Type B pancreatic cell (in vitro differentiated cells): Measurements from ENCODE around the gene ZC2HC1C. TPM values are rescaled to one million over a fixed set of nuclear protein-coding genes. Genes with fewer than 3 reads are reported as not detected.

Source experiments
- DNase-seq: peaks from one replicate; pipeline ENCODE4 v3.0.0; 2021; ENCODE audit warnings: mixed read lengths; ENCODE audit not compliant: unreplicated experiment; ENCODE audit errors: extremely low spot score
- H3K27ac Mint-ChIP-seq: 2 replicates; pipeline ENCODE4 v1.8.0; 2021; ENCODE audit warnings: mild to moderate bottlenecking, mixed read lengths
- H3K27me3 Mint-ChIP-seq: 2 replicates; pipeline ENCODE4 v1.8.0; 2021; ENCODE audit warnings: mixed read lengths
- H3K36me3 Mint-ChIP-seq: 2 replicates; pipeline ENCODE4 v1.8.0; 2021; ENCODE audit warnings: mixed read lengths
- H3K4me1 Mint-ChIP-seq: one replicate; pipeline ENCODE4 v1.8.0; 2021; ENCODE audit warnings: mixed read lengths; ENCODE audit not compliant: unreplicated experiment
- H3K4me3 Mint-ChIP-seq: 2 replicates; pipeline ENCODE4 v1.8.0; 2021; ENCODE audit warnings: mild to moderate bottlenecking, mixed read lengths
- H3K9me3 Mint-ChIP-seq: 2 replicates; pipeline ENCODE4 v1.8.0; 2021; ENCODE audit warnings: mixed read lengths
- total RNA-seq: library from RNA; stranded (reverse); gene quantifications from 2 replicates; pipeline ENCODE4 v1.2.1, GENCODE V29; 2021; ENCODE audit warnings: low replicate concordance
- TF ChIP-seq, protein P1 (sequence below): fragments of 200-600 bp; sonication (generic); conservative IDR thresholded peaks from 2 replicates; pipeline ENCODE4 v1.5.0; 2021; ENCODE audit warnings: antibody characterized with exemption, mild to moderate bottlenecking

ZC2HC1C gene
- total RNA-seq, 1 donor from 2014 or later: 3.7 TPM

DNA sequence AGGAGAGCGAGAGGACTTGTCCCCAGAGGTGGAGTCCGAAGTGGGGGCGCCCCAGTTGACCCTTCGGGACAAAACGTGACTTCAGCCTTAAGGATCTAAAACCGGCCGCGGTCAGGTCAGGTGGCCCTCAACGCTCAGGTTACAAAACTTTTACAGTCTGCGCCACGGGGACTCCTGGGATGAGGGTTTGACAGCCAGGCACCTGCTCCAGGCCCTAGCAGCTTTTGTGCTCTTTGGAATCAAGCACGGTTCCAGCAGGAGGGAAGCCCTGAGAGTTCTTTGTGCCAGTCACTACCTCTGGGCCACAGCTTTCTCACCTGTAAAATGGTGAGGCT is 337 bp downstream of the ZC2HC1C start:
- Mint-ChIP-seq H3K4me3 (no peak overlapping the region), H3K27me3 (no peaks in the 10 kb centered on the region), H3K4me1 (peaks cover 10% of the 10 kb centered on the region), H3K27ac (peak overlapping the region; percentile 96), H3K36me3 (no peaks in the 10 kb centered on the region), H3K9me3 (no peaks in the 10 kb centered on the region)
- DNase-seq: no peak
- TF ChIP-seq, protein P1, sequence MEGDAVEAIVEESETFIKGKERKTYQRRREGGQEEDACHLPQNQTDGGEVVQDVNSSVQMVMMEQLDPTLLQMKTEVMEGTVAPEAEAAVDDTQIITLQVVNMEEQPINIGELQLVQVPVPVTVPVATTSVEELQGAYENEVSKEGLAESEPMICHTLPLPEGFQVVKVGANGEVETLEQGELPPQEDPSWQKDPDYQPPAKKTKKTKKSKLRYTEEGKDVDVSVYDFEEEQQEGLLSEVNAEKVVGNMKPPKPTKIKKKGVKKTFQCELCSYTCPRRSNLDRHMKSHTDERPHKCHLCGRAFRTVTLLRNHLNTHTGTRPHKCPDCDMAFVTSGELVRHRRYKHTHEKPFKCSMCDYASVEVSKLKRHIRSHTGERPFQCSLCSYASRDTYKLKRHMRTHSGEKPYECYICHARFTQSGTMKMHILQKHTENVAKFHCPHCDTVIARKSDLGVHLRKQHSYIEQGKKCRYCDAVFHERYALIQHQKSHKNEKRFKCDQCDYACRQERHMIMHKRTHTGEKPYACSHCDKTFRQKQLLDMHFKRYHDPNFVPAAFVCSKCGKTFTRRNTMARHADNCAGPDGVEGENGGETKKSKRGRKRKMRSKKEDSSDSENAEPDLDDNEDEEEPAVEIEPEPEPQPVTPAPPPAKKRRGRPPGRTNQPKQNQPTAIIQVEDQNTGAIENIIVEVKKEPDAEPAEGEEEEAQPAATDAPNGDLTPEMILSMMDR: no peak

DNA sequence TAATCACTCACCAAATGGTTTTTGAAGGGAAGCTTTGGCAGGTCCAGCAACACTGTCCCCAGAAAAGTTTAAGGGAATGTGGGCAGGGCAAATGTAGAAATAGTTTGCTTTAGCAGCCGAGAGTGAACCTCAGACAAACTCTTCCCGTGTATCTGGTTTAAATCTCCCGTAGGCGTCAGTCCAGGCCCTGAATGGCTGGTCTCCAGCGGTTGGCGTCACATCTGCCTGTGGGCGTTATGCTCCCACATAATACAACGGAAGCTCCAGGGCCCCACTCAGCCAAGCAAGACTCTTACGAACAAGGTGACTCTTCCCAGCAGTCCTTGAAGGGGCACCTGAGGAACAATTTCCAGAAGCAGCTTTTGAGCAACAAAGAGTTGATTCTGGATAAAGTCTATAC is 942 bp downstream of the ZC2HC1C start:
- Mint-ChIP-seq H3K27me3 (no peaks in the 10 kb centered on the region), H3K9me3 (no peaks in the 10 kb centered on the region), H3K4me1 (peaks cover 10% of the 10 kb centered on the region), H3K27ac (peak overlapping the region; percentile 96), H3K4me3 (no peak overlapping the region), H3K36me3 (no peaks in the 10 kb centered on the region)
- TF ChIP-seq, protein P1: no peak
- DNase-seq: no peak

DNA sequence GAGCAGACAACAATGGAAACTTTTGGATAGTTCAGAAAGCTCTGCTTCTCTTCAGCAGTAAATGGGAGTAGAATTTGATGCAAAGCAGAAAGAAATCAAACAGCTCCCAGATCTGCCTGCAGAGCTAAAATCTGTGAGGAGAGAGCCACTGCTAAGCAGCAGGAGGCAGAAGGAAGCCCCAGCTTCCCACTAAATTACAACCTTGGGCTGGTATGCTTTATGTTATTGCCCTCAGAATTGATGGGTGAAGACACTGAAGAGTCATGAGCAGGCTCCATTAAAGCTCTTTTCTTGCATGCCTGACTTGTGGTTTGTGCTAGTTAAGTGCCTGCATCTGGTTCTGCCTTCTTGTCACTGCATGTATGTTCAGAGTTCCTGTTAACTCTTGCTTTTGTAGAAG is 8.4 kb downstream of the ZC2HC1C start:
- TF ChIP-seq, protein P1: no peak

DNA sequence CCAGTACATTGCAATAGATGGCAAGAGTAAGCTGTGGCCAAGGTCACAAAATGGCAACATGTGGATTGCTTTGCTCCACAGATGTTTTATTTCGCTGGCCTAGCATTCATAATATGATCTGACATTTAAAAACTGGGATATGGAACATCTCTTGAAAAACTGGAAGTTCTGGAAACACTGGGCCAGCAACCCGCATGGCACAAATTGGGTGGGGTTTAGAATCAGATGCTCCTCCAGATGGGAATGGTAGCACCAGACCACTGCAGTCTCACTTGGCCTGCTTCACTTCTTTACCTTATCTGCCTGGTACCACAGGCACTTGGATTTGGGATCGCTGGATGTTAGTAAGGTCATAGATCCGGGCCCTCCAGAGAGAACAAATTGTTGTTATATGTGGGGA is 10.1 kb downstream of the ZC2HC1C start:
- Mint-ChIP-seq H3K36me3 (peaks cover 24% of the 10 kb centered on the region), H3K9me3 (no peaks in the 10 kb centered on the region), H3K27ac (no peak overlapping the region), H3K4me1 (peaks cover 11% of the 10 kb centered on the region), H3K27me3 (no peaks in the 10 kb centered on the region), H3K4me3 (no peak overlapping the region)
- TF ChIP-seq, protein P1: no peak
- DNase-seq: no peak

More for the DNA sequence above, 8.4 kb downstream of the ZC2HC1C start:
- no peak overlapping the region for H3K27ac Mint-ChIP-seq
- no peak overlapping the region for H3K4me3 Mint-ChIP-seq
- H3K36me3 Mint-ChIP-seq: peaks cover 12% of the 10 kb centered on the region
- H3K9me3 Mint-ChIP-seq: no peaks in the 10 kb centered on the region
- no peaks in the 10 kb centered on the region for H3K27me3 Mint-ChIP-seq
- H3K4me1 Mint-ChIP-seq: peaks cover 11% of the 10 kb centered on the region
- DNase-seq: no peak

DNA sequence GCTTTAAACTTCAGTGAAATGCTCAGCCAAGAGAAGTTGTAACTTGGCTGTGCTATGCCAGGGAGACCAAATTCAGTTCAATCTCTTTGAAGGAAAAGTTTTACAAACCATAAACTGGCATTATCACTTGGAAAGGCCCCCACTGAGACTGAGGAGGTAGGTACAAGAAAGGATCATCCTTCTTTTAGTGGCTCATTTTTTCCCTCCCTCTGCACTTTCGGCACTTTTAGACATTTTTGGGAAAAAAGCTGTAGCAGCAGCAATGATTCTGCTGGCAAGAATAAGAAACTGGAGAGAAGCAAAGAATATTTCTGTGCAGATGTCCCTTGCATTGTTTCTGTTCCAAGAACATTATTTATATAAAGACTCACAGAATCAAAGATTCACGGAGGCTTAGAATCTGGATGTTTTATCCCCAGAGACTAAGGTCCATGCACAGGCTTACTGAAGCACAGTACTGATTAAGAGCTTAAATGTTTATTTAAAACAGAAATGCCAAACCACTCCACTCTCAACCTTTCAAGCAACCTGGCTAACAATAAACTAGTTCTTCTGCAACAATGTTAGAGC is 12.3 kb downstream of the ZC2HC1C start:
- Mint-ChIP-seq H3K27ac (no peak overlapping the region), H3K36me3 (peaks cover 33% of the 10 kb centered on the region), H3K9me3 (no peaks in the 10 kb centered on the region), H3K4me1 (peaks cover 11% of the 10 kb centered on the region), H3K4me3 (no peak overlapping the region), H3K27me3 (no peaks in the 10 kb centered on the region)
- DNase-seq: no peak
- TF ChIP-seq, protein P1: no peak

DNA sequence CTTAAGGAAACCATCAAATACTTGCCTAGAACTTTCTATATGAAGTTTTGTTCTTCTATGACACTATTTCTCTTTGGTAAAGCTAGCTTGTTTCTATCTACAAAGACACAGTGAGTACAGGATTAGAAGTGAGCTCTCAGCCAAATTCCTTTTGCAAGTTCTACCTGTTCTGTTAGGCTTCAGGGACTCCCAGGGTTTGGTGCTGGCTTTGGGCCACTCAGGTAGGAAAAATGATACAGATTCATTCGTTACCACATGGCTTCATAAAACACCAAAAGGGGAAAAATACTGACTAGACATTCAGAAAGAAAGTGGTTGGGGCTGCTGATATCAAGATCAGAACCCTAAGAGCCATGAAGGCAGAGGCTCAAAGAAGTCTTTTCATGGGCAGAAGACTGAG is 13.8 kb downstream of the ZC2HC1C start:
- TF ChIP-seq, protein P1: no peak
- Mint-ChIP-seq H3K36me3 (peaks cover 33% of the 10 kb centered on the region), H3K9me3 (no peaks in the 10 kb centered on the region), H3K27ac (no peak overlapping the region), H3K4me3 (no peak overlapping the region), H3K4me1 (peaks cover 11% of the 10 kb centered on the region), H3K27me3 (no peaks in the 10 kb centered on the region)
- DNase-seq: no peak
